GM12872 (cell line): ENCODE results near the gene DIAPH1.

Experiments
- TF ChIP-seq, protein P1 (sequence below): IDR thresholded peaks from 3 replicates; pipeline ENCODE4 v1.5.1; 2011; ENCODE audit warnings: low read depth, mild to moderate bottlenecking, low read length, moderate library complexity; ENCODE audit not compliant: insufficient read depth

Gene DIAPH1

GRCh38 chr5:141618804-141619554 is at the start of gene DIAPH1:
Gene DIAPH1 (minus strand): TSS chr5:141619000. CDS start chr5:141618914, 86 bp downstream.
- TF ChIP-seq, protein P1, sequence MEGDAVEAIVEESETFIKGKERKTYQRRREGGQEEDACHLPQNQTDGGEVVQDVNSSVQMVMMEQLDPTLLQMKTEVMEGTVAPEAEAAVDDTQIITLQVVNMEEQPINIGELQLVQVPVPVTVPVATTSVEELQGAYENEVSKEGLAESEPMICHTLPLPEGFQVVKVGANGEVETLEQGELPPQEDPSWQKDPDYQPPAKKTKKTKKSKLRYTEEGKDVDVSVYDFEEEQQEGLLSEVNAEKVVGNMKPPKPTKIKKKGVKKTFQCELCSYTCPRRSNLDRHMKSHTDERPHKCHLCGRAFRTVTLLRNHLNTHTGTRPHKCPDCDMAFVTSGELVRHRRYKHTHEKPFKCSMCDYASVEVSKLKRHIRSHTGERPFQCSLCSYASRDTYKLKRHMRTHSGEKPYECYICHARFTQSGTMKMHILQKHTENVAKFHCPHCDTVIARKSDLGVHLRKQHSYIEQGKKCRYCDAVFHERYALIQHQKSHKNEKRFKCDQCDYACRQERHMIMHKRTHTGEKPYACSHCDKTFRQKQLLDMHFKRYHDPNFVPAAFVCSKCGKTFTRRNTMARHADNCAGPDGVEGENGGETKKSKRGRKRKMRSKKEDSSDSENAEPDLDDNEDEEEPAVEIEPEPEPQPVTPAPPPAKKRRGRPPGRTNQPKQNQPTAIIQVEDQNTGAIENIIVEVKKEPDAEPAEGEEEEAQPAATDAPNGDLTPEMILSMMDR, result peak; percentile 95

- TF ChIP-seq, protein P1, result no peak
These were observed 47.5 kb upstream of the DIAPH1 start for GRCh38 chr5:141665995-141666940.

DNA sequence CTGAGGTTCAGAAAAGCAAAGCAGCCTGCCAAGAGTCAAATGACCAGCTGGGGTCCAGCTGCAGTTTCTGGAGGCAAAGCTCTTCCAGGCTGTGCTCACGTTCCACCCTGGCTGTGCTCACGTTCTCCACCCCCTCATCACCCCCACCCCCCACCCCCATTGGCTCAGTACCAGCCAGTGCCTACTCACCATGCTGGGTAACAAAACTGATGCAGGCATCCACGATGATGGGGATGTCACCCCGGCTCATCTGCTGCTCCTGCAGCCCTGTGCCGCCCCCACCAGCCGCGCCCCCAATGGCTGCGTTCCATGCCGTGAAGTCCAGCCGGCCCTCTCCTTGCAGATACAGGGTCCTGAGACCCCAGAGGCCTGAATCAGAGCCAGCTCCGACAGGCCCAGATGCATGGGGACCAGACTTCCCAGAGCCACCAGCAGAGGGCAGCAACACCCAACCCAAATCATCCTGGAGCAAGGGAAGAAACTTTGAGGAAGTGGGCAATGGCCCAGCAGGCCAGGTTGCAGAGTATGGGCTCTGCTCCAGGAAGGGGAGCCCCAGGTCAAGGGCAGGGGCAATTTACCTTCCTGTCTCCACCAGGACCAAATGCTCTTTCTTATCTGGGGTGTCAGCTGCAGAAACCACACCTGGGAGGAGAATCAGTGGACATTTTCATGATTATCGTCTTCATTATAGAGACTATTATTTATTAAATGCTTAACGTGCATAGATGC is 46.1 kb upstream of the DIAPH1 start:
- TF ChIP-seq, protein P1, result peak; percentile 97

DNA sequence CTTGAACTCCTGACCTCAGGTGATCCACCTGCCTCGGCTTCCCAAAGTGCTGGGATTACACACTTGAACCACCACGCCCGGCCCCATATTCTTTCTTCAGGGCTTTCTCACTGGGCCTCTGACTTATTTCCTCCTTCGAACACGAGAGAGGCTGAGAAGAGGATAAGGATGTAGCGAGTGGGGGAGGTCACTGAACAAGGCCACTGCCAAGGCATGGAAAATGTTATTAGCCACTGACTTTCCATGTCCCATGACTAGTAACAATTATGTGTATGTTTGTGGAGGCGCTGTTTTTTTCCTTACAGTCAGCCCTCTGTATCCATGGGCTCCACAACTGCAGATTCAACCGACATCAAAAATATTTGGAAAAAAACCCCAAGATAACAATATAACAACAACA is 44.7 kb upstream of the DIAPH1 start:
- TF ChIP-seq, protein P1, result no peak

DNA sequence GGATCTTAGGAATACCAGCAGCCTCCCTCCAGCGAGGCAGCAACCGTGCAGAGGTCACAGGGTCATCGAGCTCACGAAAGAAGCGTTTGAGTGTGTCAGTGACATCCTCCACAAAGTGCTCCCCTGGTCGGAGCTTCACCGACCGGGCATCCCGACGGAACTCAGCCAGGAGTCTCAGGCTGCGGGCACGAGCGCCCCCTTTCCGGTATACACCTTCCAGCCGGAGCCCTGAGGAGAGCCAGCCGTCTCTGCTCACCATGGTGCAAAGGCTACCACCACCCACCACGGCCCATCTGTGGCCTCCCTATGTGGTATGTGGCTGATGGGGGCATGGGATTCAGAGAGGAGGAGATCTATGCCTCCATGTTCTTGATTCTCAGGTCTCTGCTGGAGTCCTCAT is 43.2 kb upstream of the DIAPH1 start:
- TF ChIP-seq, protein P1, result no peak

- TF ChIP-seq, protein P1, result no peak
These were observed 39.2 kb upstream of the DIAPH1 start for GRCh38 chr5:141657937-141658545.
